Choroid plexus epithelial cell (primary cell): ENCODE measurements around the gene SCRN1.

Experiments
- DNase-seq: peaks from one replicate; pipeline ENCODE4 v3.0.0-alpha.2; 2010; ENCODE audit warnings: low read depth
- H3K4me3 ChIP-seq: 2 replicates; pipeline ENCODE4 v1.5.1; 2011; ENCODE audit warnings: low read depth, mild to moderate bottlenecking, control low read depth, low read length, moderate library complexity
- TF ChIP-seq, protein P1 (sequence below): conservative IDR thresholded peaks from 2 replicates; pipeline ENCODE4 v1.5.1; 2011; ENCODE audit warnings: low read depth, mild to moderate bottlenecking, control low read depth, inconsistent platforms, low read length, moderate library complexity

SCRN1 gene

DNA sequence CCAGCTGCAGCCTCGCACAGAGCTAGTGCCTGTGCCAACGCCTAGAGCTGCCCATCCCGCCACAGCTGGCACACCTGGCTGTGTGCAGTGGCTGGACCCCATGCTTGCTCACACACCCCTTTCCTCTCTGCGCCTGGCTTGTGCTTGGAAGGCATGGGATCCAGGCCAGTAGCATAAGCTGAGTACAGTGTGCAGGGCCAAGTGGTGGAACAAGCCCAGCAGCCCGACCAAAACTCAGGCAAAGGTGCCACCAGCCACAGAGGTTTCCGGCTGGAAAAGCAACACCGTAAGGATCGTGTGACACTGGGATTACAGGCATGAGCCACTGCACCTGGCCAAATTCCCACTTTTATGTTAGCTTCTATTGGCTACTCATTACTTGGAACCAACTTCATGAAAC is 38.4 kb downstream of the SCRN1 start:
- no peak overlapping the region for H3K4me3 ChIP-seq
- DNase-seq = no peak
- TF ChIP-seq, protein P1, sequence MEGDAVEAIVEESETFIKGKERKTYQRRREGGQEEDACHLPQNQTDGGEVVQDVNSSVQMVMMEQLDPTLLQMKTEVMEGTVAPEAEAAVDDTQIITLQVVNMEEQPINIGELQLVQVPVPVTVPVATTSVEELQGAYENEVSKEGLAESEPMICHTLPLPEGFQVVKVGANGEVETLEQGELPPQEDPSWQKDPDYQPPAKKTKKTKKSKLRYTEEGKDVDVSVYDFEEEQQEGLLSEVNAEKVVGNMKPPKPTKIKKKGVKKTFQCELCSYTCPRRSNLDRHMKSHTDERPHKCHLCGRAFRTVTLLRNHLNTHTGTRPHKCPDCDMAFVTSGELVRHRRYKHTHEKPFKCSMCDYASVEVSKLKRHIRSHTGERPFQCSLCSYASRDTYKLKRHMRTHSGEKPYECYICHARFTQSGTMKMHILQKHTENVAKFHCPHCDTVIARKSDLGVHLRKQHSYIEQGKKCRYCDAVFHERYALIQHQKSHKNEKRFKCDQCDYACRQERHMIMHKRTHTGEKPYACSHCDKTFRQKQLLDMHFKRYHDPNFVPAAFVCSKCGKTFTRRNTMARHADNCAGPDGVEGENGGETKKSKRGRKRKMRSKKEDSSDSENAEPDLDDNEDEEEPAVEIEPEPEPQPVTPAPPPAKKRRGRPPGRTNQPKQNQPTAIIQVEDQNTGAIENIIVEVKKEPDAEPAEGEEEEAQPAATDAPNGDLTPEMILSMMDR = no peak

DNA sequence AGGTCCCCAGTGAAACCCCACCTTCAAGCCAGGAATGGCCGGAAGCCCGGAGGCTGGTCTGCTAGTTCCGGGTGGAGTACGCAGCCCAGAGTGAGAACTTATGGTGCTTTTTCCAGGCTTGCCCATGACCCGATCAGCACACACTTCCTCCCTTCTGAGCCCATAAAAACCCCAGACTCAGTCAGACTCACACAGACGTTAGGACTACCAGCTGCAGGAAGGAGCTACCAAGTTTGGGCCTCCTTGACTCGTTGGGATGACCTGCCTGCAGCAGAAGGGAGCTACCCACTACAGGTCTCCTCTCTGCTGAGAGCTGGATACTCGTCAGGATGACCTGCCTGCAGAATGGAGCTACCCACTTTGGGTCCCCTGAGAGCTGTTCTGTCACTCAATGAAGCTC is 39.1 kb downstream of the SCRN1 start:
- no peak overlapping the region for H3K4me3 ChIP-seq
- TF ChIP-seq, protein P1 = no peak
- DNase-seq = no peak

DNA sequence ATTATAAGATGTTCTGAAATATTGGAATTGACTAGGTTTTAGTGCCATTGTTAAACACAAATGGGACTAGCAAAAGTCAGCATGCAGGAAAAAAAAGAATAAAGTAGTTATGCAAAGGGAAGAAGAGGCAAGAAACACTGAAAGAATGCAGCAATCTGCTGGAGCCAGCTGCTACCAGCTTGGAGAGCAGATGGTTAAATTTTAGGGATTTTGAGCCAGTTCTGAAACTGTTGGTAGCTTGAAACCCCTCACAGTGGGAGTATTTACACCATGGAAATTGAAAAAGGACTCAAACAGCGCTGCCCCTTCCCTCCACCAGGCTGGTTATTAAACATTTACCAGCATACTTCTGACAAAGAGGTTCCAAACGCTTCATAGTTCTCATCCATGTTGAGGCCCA is 41.0 kb downstream of the SCRN1 start:
- no peak overlapping the region for H3K4me3 ChIP-seq
- TF ChIP-seq, protein P1 = no peak
- no peak for DNase-seq

DNA sequence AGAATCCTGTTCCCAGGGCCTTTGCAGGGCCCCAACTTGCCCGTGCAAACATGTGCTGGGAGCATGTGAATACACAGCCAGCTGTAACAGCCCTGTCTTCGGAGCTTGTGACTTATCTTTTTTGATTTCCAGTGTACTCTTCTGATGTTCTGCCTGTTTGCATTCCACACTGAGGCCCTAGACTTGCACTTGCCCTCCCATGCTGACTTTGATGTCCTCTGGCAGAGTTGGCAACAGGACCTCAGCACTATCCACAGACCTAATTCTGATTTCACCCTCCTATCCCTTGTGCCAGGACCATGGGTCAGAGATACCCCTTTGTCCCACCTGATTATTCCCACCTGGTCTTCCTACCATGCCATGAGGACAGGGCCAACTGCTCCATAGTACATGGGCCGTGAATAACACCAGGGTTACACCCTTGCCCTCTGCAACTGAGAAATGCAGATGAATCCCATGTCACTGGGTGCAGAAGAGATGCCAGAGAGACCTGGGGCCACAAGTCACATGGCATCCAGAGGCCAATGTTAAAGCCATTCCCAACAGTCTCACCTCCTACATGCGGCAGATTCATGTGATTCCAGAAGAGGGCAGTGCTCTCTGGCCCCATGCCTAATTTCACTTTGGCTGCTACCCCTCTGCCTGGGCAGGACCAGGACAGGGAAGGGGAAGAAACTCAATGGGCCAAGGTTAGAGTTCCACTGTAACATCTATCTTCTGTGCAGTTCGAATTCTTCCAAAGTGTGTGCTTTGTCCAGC is 43.0 kb downstream of the SCRN1 start:
- peak; percentile 34 for DNase-seq

DNA sequence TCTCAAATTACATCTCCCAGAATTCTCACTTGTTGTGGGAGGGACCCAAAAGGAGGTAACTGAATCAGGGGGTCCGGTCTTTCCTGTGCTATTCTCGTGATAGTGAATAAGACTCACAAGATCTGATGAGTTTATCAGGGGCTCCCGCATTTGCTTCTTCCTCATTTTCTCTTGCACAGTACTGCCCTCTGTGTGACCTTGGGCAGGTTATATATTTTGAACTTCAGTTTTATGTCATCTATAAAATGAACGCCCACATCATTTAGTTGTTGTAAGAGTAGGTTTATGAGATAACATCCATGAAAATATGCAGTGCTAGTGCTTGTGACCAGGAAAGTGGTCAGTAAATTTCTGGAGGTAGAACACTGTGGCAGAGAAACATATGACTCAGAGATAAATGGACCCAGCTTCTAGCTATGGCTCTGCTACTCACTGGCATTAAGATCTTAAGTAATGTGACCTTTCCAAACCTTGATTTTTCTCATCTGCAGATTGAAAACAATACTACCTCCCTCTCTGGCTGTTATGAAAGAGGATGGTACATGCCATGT is 44.3 kb downstream of the SCRN1 start:
- DNase-seq = no peak
- no peak overlapping the region for H3K4me3 ChIP-seq
- TF ChIP-seq, protein P1 = no peak

More for the DNA sequence above, 43.0 kb downstream of the SCRN1 start:
- H3K4me3 ChIP-seq = no peak overlapping the region
- TF ChIP-seq, protein P1 = peak; percentile 57

DNA sequence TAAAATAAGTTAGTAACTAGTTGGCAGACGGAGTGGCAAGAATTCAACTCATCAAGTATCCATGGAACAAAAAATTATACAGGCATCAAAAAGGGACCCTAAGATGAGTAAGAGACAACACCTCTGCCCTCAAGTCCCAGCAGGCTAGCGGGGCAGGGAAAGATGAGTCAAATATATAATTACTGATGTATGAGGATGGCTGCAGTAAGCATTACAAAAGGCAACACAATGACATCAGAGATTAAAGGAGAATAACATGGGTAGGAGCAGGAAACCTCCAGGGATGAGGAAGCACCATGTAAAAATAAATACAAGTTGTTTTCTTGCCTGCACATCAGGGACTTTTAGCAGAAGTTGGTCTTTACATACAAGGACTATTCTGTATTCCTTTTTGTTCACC is 49.4 kb downstream of the SCRN1 start:
- DNase-seq = no peak
- no peak overlapping the region for H3K4me3 ChIP-seq
- TF ChIP-seq, protein P1 = no peak

DNA sequence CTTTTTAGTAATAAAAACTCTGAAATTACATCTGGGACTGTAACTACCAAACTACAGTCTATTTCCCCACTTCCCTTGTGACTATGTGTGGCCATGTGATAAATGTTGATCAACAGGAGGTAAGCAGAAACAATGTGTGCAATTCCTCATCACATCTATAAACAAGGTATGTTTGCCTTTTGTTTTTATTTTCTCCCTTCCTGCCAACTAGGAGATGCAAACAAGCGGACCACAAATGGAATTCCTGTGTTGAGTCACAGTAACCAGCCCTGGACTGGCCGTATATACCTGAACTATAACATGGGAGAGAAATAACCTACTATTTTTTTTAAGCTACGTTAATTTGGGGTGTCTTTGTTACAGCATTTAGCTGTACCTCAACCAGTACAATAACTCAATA is 52.5 kb downstream of the SCRN1 start:
- no peak overlapping the region for H3K4me3 ChIP-seq
- TF ChIP-seq, protein P1 = no peak
- DNase-seq = no peak
